ENCODE results near the gene ULBP3.
"Not testable (repeated sequence)": the region's sequence is repeated elsewhere in the genome, so short reads cannot be mapped to it uniquely, and the experiment has no call there.

Gene ULBP3

GRCh38 chr6:150075034-150075421 is 6.1 kb upstream of the ULBP3 start:
- no peak for FAIRE-seq

GRCh38 chr6:150074396-150075033 is 5.6 kb upstream of the ULBP3 start:
- not testable (repeated sequence) for FAIRE-seq

GRCh38 chr6:150072201-150072600 is 3.3 kb upstream of the ULBP3 start:
- no peak for FAIRE-seq

DNA sequence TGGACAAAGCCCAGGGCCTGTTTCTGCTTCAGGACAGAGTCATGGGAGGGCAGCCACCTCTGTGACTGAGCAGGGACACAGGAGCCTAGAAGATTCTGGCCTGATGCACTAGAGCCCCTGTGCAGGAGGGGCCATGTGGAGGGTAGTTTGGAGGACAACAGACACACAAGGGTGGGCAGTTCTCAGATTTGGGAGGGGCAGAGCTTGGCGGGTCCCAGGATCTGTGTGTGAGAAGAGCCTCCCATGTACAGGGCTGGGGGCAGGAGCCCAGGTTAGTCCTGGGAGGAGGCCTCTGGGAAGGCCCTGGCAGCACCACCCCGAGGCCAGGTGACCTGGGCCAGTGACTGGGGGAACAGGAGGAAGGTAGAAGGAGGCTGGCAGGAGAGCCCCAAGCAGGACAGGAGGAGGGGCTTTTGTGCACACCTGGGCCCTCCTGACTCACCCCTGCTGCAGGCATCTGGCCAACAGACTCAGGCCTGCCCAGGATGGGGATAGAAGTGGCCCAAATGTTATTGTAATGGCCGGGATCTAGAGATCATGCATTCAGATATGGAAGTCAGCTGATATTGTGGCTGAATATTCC is 1.4 kb upstream of the ULBP3 start:
- FAIRE-seq, result no peak

DNA sequence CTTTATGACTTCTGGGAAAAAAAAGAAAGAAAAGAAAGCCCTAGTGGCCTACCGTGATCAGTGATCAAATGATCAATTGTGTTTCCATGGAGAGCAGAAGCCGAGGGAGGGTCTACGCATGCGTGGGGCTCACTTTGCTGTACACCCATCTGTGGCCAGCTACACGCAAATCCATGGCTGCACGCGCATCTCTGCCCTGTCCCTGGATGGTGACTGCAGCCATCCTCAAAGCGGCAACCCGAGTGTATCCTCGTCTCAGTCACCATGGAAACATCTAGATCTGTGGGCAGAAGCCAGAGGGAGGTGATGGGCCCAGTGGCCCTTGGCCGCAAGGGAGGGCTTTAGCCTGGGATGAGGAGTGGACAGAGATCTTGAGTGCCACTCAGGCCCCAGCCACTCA is 785 bp upstream of the ULBP3 start:
- FAIRE-seq, result no peak

GRCh38 chr6:150068151-150068550 is 770 bp downstream of the ULBP3 start:
- no peak for FAIRE-seq

GRCh38 chr6:150065083-150065482 is 3.8 kb downstream of the ULBP3 start:
- FAIRE-seq, result no peak

GRCh38 chr6:150063640-150064039 is 5.3 kb downstream of the ULBP3 start:
- no peak for FAIRE-seq

- FAIRE-seq, result not testable (repeated sequence)
These were observed 8.9 kb downstream of the ULBP3 start for GRCh38 chr6:150059973-150060372.

DNA sequence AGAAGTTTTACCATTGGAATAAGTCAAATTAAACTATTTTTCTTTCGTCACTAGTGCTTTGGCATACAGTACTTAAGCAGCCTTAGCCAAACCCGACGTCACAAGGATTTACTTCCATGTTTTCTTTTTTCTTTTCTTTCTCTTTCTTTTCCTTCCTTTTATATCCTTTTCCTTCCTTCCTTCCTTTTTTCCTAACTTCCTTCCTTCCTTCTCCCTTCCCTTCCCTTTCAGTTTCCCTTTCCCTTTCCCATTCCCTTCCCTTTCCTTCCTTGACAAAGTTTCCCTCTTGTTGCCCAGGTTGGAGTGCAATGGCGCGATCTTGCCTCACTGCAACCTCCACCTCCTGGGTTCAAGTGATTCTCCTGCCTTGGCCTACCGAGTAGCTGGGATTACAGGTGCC is 9.9 kb downstream of the ULBP3 start:
- FAIRE-seq, result no peak

GRCh38 chr6:150058231-150058792 is 10.6 kb downstream of the ULBP3 start:
- no peak for FAIRE-seq

DNA sequence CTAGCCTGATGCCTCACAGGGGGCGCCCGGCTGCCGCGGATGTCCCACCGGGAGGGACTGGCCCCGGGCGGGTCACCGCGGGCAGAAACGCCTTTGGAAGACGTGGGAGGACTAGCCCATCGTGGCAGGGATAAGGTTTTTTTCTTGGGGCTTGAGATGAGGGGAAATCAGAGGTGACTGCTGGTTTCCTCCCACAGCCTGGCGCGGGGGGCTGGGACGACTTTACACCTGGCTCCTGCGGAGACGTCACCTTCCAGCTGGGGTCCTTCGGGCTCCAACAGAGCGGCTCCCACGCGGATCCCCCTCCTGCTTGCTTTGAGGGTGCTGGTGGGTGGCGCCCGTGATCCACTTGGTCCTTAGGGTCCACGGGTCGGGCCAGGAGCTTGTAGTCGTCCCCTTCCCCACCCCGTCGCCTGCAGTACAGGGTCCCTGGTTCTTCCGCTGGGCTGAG is 11.4 kb downstream of the ULBP3 start:
- FAIRE-seq, result no peak

GRCh38 chr6:150056916-150057315 is 12.0 kb downstream of the ULBP3 start:
- FAIRE-seq, result no peak

DNA sequence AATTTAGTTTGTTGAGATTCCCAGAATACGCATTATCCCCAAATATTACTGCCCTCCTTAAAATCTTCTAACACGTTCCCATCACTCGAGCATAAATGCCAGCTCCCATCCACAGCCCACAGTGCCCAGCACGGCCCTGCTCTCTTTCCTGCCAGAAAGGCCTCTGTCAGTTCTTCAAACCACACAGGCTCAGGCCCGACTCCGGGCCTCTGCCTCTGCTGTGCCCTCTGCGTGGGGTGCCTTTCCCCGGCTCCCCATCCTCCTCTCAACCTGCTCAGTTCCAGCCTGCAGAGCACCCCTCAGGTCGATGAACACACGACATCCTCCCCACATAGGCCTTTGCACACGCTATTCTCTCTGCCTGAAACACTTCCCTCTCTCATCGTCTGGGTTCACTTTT is 12.8 kb downstream of the ULBP3 start:
- no peak for FAIRE-seq

DNA sequence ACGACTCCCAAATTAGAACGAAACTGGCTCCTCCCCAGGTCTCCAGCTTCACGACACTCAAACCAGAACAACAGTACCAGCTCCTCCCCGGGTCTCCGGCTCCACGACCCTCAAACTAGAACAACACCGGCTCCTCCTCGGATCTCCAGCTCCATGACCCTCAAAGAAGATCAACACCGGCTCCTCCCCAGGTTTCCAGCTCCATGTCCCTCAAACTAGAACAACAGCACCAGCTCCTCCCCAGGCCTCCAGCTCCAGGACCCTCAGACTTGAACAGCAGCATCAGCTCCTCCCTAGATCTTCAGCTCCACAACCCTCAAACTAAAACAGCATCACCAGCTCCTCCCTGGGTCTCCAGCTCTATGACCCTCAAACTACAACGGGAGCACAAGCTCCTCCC is 13.8 kb downstream of the ULBP3 start:
- FAIRE-seq, result no peak

GRCh38 chr6:150053450-150053849 is 15.5 kb downstream of the ULBP3 start:
- FAIRE-seq, result no peak

- no peak for FAIRE-seq
These were observed 18.1 kb downstream of the ULBP3 start for GRCh38 chr6:150050846-150051245.

GRCh38 chr6:150048099-150048498 is 20.8 kb downstream of the ULBP3 start:
- FAIRE-seq, result no peak

GRCh38 chr6:150046943-150047342 is 22.0 kb downstream of the ULBP3 start:
- no peak for FAIRE-seq

DNA sequence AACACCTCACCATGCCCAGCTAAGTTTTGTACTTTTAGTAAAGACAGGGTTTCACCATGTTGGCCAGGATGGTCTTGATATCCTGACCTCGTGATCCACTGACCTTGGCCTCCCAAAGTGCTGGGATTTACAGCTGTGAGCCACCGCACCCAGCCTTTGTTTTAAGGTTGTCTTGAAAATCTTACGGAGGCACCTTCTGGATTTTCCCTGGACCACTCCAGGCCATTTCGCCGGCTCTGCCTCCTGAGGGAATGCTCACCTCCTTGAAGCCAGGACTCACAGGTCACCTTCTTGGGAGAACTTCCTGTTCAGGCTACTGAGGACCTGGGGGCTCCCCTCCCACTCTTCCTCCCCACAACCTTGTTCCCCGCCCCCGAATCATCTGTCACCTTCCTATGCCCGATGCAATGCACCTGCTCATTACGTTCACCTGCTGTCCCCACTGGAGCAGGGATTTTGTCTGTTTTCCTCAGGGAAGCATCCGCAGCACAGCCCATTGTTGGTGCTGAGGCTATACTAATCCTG is 24.2 kb downstream of the ULBP3 start:
- FAIRE-seq, result no peak

DNA sequence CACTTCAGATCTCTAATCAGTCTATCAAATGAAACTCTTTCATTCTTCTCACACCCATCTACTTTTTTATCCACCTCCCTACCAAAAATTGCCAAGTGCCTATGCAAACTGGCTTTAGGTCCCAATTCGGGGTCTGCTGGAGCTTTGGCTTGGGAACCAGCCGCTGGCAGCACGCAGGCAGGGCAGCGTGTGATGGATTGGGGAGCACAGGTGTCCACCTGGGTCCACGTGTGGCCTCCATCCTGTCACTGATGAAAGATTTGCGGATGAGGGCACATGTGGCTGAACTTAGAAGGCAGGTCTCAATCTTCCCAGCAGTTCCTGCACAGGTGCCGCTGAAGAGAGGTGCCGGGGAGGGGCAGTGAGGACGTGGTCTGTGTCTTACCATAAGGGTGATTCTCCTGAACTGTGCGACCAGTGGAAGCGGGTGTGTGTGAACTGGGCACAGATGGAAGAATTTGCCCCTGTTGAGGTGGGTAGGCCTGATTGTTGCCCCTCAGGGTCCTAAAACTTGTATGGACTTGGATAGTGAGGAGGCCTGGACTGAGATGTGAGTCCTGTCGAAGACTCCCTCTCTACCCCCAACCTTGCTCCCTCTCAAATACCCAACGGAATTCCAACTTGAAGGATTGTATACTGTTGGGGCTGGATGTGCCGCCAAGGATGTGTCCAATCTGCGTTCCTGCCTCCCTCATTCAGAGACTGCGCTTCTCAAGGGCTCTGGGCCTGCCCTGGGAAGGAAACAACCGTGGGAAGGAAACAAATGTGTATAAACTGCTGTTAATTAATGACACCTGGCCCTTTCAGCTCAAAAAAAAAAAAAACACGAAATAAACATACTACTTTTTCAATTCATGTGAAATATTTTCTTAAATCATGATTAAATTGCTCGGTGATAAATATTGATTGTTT is 25.2 kb downstream of the ULBP3 start:
- FAIRE-seq, result no peak

DNA sequence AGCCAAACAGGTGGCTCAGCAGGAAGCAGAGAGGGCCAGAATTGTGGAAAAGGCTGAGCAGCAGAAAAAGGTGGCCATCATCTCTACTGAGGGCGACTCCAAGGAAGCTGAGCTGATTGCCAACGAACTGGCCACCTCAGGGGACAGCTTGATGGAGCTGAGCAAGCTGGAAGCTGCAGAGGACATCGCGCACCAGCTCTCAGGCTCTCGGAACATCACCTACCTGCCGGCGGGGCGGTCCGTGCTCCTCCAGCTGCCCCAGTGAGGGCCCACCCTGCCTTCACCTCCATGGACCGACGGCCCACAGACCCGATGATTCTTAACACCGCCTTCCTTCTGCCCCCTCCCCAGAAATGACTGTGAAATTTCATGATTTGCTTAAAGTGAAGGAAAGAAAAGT is 25.8 kb downstream of the ULBP3 start:
- no peak for FAIRE-seq
